ENCODE data around the gene ST8SIA1. TPM values are rescaled to one million over a fixed set of nuclear protein-coding genes. Genes with fewer than 3 reads are reported as not detected.

Gene ST8SIA1
- polyA plus RNA-seq, 1 of the 3 experiments (the other 2 are of a cell fraction): 0.12 TPM

DNA sequence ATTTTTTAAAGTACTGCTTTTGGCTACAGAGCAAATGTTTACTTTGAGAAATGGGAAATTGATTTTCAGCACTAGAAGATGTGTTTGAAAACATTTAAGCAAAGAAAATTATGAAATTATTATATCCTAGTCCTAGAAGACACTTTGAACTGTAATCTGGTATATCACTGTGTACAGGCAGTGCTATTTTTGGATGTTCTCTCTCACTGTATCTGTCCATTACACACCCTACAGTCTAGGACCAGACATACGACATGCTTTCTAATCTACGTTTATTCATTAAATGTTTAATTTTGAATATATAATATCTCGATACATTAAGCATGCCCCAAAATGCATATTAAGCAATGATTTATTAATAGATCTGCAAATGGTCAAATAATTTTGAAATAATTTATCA lies 82.5 kb downstream of the ST8SIA1 start (continued):
- TF ChIP-seq RAD21 (IDR thresholded peaks at IDR 0.05; ENCODE audit: low read length) (no peak), RCOR1 (IDR thresholded peaks at IDR 0.05; ENCODE audit: low read length) (no peak), EZH2phosphoT487 (IDR thresholded peaks at IDR 0.05; ENCODE audit: borderline replicate concordance, low read depth) (no peak), RXRA (IDR thresholded peaks at IDR 0.05; ENCODE audit: borderline replicate concordance, low read depth) (no peak), NFIC (IDR thresholded peaks at IDR 0.05; ENCODE audit: borderline replicate concordance) (no peak), NRF1 (IDR thresholded peaks at IDR 0.05; ENCODE audit: low read depth, low read length) (no peak)
- TF ChIP-seq, protein P1, sequence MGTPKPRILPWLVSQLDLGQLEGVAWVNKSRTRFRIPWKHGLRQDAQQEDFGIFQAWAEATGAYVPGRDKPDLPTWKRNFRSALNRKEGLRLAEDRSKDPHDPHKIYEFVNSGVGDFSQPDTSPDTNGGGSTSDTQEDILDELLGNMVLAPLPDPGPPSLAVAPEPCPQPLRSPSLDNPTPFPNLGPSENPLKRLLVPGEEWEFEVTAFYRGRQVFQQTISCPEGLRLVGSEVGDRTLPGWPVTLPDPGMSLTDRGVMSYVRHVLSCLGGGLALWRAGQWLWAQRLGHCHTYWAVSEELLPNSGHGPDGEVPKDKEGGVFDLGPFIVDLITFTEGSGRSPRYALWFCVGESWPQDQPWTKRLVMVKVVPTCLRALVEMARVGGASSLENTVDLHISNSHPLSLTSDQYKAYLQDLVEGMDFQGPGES (IDR thresholded peaks at IDR 0.05; ENCODE audit: low read depth, low read length): no peak

DNA sequence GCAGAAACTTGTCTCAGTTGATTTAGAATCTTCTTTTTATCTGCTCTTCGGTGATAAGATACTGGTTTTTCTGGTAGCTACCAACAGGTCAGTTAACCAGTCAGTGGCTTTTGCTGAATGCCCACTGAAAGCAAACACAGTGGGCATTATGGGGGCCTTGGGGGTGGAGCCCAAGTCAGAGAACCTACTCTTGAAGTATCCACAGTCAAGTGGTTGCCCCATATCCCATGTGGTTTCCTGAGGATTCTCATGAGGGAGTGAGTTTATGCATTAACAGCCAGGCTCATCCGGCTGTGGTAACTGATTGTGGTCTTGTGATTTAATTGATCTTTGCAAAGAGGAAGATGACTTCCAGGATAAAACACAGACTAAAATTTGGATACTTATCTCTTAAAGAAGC lies 83.7 kb downstream of the ST8SIA1 start:
- ChIA-PET CTCF (no interaction called here), POLR2A (no interaction called here)
- Histone ChIP-seq H3K9ac (no peak overlapping the region), H2AFZ (ENCODE audit: low read depth) (no peak overlapping the region), H3F3A (replicated peaks; ENCODE audit: insufficient read depth) (no peaks in the 10 kb centered on the region), H4K20me1 (ENCODE audit: insufficient read depth) (no peaks in the 10 kb centered on the region), H3K36me3 (replicated peaks in 1 of 2; ENCODE audit: control insufficient read depth in 1 of 2, insufficient read depth in 2 of 2, low read length in 1 of 2) (no peaks in the 10 kb centered on the region), H3K4me3 (ENCODE audit: low read depth in 2 of 2, low read length in 1 of 2) (no peak overlapping the region), H3K9me3 (no peaks in the 10 kb centered on the region), H3K27me3 (ENCODE audit: insufficient read depth) (peaks cover 41% of the 10 kb centered on the region), H3K27ac (ENCODE audit: low read depth in 2 of 2, low read length in 1 of 2) (no peak overlapping the region), H3K79me2 (ENCODE audit: insufficient read depth) (no peaks in the 10 kb centered on the region), H3K4me1 (ENCODE audit: control insufficient read depth in 1 of 2, insufficient read depth in 2 of 2, low read depth in 1 of 2, low read length in 1 of 2) (no peaks in the 10 kb centered on the region), H3K4me2 (no peak overlapping the region), H3K9me2 (no peaks in the 10 kb centered on the region)
- TF ChIP-seq, protein P2, sequence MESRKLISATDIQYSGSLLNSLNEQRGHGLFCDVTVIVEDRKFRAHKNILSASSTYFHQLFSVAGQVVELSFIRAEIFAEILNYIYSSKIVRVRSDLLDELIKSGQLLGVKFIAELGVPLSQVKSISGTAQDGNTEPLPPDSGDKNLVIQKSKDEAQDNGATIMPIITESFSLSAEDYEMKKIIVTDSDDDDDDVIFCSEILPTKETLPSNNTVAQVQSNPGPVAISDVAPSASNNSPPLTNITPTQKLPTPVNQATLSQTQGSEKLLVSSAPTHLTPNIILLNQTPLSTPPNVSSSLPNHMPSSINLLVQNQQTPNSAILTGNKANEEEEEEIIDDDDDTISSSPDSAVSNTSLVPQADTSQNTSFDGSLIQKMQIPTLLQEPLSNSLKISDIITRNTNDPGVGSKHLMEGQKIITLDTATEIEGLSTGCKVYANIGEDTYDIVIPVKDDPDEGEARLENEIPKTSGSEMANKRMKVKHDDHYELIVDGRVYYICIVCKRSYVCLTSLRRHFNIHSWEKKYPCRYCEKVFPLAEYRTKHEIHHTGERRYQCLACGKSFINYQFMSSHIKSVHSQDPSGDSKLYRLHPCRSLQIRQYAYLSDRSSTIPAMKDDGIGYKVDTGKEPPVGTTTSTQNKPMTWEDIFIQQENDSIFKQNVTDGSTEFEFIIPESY (IDR thresholded peaks at IDR 0.05; ENCODE audit: borderline replicate concordance, low read depth): no peak
- no peak for TF ChIP-seq JUND (IDR thresholded peaks at IDR 0.05)
- TF ChIP-seq, protein P3, sequence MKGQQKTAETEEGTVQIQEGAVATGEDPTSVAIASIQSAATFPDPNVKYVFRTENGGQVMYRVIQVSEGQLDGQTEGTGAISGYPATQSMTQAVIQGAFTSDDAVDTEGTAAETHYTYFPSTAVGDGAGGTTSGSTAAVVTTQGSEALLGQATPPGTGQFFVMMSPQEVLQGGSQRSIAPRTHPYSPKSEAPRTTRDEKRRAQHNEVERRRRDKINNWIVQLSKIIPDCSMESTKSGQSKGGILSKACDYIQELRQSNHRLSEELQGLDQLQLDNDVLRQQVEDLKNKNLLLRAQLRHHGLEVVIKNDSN (IDR thresholded peaks at IDR 0.05; ENCODE audit: borderline replicate concordance, low read depth): no peak
- TF ChIP-seq FOSL2 (IDR thresholded peaks at IDR 0.05; ENCODE audit: borderline replicate concordance, low read depth): no peak
- TF ChIP-seq, protein P4, sequence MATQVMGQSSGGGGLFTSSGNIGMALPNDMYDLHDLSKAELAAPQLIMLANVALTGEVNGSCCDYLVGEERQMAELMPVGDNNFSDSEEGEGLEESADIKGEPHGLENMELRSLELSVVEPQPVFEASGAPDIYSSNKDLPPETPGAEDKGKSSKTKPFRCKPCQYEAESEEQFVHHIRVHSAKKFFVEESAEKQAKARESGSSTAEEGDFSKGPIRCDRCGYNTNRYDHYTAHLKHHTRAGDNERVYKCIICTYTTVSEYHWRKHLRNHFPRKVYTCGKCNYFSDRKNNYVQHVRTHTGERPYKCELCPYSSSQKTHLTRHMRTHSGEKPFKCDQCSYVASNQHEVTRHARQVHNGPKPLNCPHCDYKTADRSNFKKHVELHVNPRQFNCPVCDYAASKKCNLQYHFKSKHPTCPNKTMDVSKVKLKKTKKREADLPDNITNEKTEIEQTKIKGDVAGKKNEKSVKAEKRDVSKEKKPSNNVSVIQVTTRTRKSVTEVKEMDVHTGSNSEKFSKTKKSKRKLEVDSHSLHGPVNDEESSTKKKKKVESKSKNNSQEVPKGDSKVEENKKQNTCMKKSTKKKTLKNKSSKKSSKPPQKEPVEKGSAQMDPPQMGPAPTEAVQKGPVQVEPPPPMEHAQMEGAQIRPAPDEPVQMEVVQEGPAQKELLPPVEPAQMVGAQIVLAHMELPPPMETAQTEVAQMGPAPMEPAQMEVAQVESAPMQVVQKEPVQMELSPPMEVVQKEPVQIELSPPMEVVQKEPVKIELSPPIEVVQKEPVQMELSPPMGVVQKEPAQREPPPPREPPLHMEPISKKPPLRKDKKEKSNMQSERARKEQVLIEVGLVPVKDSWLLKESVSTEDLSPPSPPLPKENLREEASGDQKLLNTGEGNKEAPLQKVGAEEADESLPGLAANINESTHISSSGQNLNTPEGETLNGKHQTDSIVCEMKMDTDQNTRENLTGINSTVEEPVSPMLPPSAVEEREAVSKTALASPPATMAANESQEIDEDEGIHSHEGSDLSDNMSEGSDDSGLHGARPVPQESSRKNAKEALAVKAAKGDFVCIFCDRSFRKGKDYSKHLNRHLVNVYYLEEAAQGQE (IDR thresholded peaks at IDR 0.05; ENCODE audit: low read depth, low read length): no peak
- no peak for TF ChIP-seq MXI1 (IDR thresholded peaks at IDR 0.05; ENCODE audit: low read depth, low read length)
- no peak for TF ChIP-seq MEF2A (IDR thresholded peaks at IDR 0.05; ENCODE audit: borderline replicate concordance, low read depth)
- no peak for TF ChIP-seq YY1 (IDR thresholded peaks at IDR 0.05; ENCODE audit: low read depth)
- TF ChIP-seq RCOR1 (IDR thresholded peaks at IDR 0.05; ENCODE audit: low read length): no peak
- no peak for TF ChIP-seq TEAD4 (IDR thresholded peaks at IDR 0.05; ENCODE audit: borderline replicate concordance, insufficient read depth)
- TF ChIP-seq, protein P5, sequence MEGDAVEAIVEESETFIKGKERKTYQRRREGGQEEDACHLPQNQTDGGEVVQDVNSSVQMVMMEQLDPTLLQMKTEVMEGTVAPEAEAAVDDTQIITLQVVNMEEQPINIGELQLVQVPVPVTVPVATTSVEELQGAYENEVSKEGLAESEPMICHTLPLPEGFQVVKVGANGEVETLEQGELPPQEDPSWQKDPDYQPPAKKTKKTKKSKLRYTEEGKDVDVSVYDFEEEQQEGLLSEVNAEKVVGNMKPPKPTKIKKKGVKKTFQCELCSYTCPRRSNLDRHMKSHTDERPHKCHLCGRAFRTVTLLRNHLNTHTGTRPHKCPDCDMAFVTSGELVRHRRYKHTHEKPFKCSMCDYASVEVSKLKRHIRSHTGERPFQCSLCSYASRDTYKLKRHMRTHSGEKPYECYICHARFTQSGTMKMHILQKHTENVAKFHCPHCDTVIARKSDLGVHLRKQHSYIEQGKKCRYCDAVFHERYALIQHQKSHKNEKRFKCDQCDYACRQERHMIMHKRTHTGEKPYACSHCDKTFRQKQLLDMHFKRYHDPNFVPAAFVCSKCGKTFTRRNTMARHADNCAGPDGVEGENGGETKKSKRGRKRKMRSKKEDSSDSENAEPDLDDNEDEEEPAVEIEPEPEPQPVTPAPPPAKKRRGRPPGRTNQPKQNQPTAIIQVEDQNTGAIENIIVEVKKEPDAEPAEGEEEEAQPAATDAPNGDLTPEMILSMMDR (IDR thresholded peaks at IDR 0.05): no peak
- no peak for TF ChIP-seq SIN3A (IDR thresholded peaks at IDR 0.05; ENCODE audit: borderline replicate concordance, low read depth, low read length)
- TF ChIP-seq TCF12 (IDR thresholded peaks at IDR 0.05): no peak
- no peak for TF ChIP-seq NRF1 (IDR thresholded peaks at IDR 0.05; ENCODE audit: low read depth, low read length)
- 7% methylated on average over 2 of the region's 2 CpGs for WGBS (ENCODE audit: low lambda C conversion rate)
- DNase-seq: no peak
